ENCODE data around the gene HPN.

DNA sequence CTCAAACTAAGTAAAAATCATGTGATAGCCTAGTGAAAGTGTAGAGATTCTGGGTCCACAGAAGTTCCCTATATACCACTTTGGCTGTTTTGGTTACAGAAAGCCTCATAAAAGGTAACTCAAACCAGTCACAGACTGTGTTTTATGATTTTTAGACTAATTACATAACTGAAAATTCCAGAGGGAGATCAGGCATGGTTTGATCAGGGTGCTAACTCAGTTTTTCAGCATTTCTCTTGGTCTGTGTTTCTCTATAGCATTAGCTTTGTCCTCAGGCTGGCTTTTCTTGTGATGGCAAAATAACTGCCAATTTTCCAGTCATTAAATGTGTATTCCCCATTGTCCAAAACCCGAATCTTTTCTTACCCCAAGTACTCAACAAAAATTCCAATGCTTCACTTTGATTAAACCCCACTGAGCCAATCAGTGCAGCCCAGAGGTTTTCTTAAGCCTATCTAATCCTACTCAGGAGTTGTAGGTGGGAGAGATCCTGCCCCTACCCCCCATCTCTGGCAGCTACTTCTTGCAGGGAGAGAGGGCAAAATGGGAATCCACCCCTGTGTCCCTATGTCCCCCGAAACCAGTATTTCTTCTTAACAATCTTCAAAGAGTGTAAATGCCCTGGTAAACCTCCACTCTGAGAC is 65.5 kb downstream of the HPN start:
- TF ChIP-seq EZH2 (IDR thresholded peaks at IDR 0.05; ENCODE audit: low read depth, unreplicated experiment), result no peak
- TF ChIP-seq CTCF (conservative IDR thresholded peaks at IDR 0.05; ENCODE audit: low read depth in 2 of 2), result no peak
- TF ChIP-seq JUNB (IDR thresholded peaks at IDR 0.05; ENCODE audit: unreplicated experiment), result no peak
- no peak for TF ChIP-seq POLR2AphosphoS5 (IDR thresholded peaks at IDR 0.05; ENCODE audit: low read depth)
- TF ChIP-seq EZH2phosphoT487 (IDR thresholded peaks at IDR 0.05; ENCODE audit: unreplicated experiment), result no peak
- TF ChIP-seq, protein P1, sequence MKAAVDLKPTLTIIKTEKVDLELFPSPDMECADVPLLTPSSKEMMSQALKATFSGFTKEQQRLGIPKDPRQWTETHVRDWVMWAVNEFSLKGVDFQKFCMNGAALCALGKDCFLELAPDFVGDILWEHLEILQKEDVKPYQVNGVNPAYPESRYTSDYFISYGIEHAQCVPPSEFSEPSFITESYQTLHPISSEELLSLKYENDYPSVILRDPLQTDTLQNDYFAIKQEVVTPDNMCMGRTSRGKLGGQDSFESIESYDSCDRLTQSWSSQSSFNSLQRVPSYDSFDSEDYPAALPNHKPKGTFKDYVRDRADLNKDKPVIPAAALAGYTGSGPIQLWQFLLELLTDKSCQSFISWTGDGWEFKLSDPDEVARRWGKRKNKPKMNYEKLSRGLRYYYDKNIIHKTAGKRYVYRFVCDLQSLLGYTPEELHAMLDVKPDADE (IDR thresholded peaks at IDR 0.05), result no peak
- no peak for TF ChIP-seq CREB1 (CRISPR knock-in tag; IDR thresholded peaks at IDR 0.05; ENCODE audit: low read depth)

Measured in GM23338 (cell line).